Hepatocyte (in vitro differentiated cells): ENCODE data around the gene CAPN13. TPM values are rescaled to one million over a fixed set of nuclear protein-coding genes. Genes with fewer than 3 reads are reported as not detected.

Experiments used
- DNase-seq: peaks from one replicate; pipeline ENCODE4 v3.0.0-alpha.2; 2016; ENCODE audit warnings: low spot score
- H2AFZ ChIP-seq: fragments of 200-600 bp; sonication (generic); 2 replicates; pipeline ENCODE4 v1.6.0; 2016; ENCODE audit warnings: antibody characterized with exemption, mild to moderate bottlenecking
- H3K27ac ChIP-seq: fragments of 200-600 bp; sonication (generic); 2 replicates; pipeline ENCODE4 v1.5.1; 2016; ENCODE audit warnings: mild to moderate bottlenecking
- H3K27me3 ChIP-seq: fragments of 200-600 bp; sonication (generic); 2 replicates; pipeline ENCODE4 v1.6.1; 2016
- H3K36me3 ChIP-seq: fragments of 200-600 bp; sonication (generic); replicated peaks from 2 replicates; pipeline ENCODE4 v1.5.1; 2016; ENCODE audit warnings: low read depth; ENCODE audit not compliant: insufficient read depth
- H3K4me1 ChIP-seq: fragments of 200-600 bp; sonication (generic); 2 replicates; pipeline ENCODE4 v1.5.1; 2016; ENCODE audit warnings: mild to moderate bottlenecking, moderate library complexity; ENCODE audit not compliant: insufficient read depth
- H3K4me2 ChIP-seq: fragments of 200-600 bp; sonication (generic); 2 replicates; pipeline ENCODE4 v1.6.0; 2016
- H3K4me3 ChIP-seq: fragments of 200-600 bp; sonication (generic); 2 replicates; pipeline ENCODE4 v1.5.1; 2016; ENCODE audit warnings: mild to moderate bottlenecking
- H3K79me2 ChIP-seq: fragments of 200-600 bp; sonication (generic); 2 replicates; pipeline ENCODE4 v1.6.0; 2017; ENCODE audit warnings: mild to moderate bottlenecking
- H3K9me2 ChIP-seq: fragments of 200-600 bp; sonication (generic); replicated peaks from 2 replicates; pipeline ENCODE4 v1.6.0; 2017; ENCODE audit warnings: mild to moderate bottlenecking; ENCODE audit not compliant: insufficient read depth
- H3K9me3 ChIP-seq: fragments of 200-600 bp; sonication (generic); 2 replicates; pipeline ENCODE4 v1.5.1; 2016; ENCODE audit warnings: low read depth, mild to moderate bottlenecking
- H4K20me1 ChIP-seq: fragments of 200-600 bp; sonication (generic); 2 replicates; pipeline ENCODE4 v1.6.0; 2016; ENCODE audit warnings: mild to moderate bottlenecking; ENCODE audit not compliant: insufficient read depth, poor library complexity, severe bottlenecking
- CTCF ChIP-seq: fragments of 200-600 bp; sonication (generic); IDR thresholded peaks from 2 replicates; pipeline ENCODE4 v1.5.1; 2016; ENCODE audit warnings: antibody characterized with exemption, mild to moderate bottlenecking; ENCODE audit not compliant: poor library complexity
- EZH2 ChIP-seq: fragments of 200-600 bp; sonication (generic); IDR thresholded peaks from 2 replicates; pipeline ENCODE4 v1.6.1; 2016; ENCODE audit warnings: antibody characterized with exemption, mild to moderate bottlenecking, borderline replicate concordance
- EZH2phosphoT487 ChIP-seq: fragments of 200-600 bp; sonication (generic); IDR thresholded peaks from one replicate; pipeline ENCODE4 v1.6.1; 2018; ENCODE audit warnings: antibody characterized with exemption, mild to moderate bottlenecking, low read depth, moderate library complexity; ENCODE audit not compliant: unreplicated experiment, severe bottlenecking
- WGBS: methylation state at CpG from one replicate; pipeline ENCODE4 v1.1.6; 2016; ENCODE audit warnings: low lambda C conversion rate; ENCODE audit errors: missing lambda C conversion rate; 5-methylcytosine and 5-hydroxymethylcytosine counted together
- polyA plus RNA-seq: library from polyadenylated mRNA; unstranded; fragments of >200 nt; fragmentation: Nextera tagmentation; extraction: Ambion mirVana; gene quantifications from 2 replicates; pipeline ENCODE4 v1.2.1, GENCODE V29; 2016
- total RNA-seq: library from RNA; depleted of rRNA; stranded (reverse); fragments of >200 nt; gene quantifications from 2 replicates; pipeline ENCODE4 v1.2.3, GENCODE V29; 2014

The CAPN13 gene
- total and polyA plus RNA-seq, 2 experiments from 2014 or later, result 5.9 to 6.0 TPM

GRCh38 chr2:30708491-30709290 is 98.6 kb downstream of the CAPN13 start:
- DNase-seq, result no peak
- H3K9me3 ChIP-seq, result no peaks in the 10 kb centered on the region
- TF ChIP-seq EZH2, result no peak
- TF ChIP-seq CTCF, result peak; percentile 37
- H3K36me3 ChIP-seq, result no peaks in the 10 kb centered on the region
- no peak overlapping the region for H3K4me2 ChIP-seq
- WGBS, result 82% methylated on average over 10 of the region's 10 CpGs
- no peak overlapping the region for H3K27ac ChIP-seq
- no peaks in the 10 kb centered on the region for H3K4me1 ChIP-seq
- no peaks in the 10 kb centered on the region for H3K27me3 ChIP-seq
- H4K20me1 ChIP-seq, result no peaks in the 10 kb centered on the region
- no peaks in the 10 kb centered on the region for H3K9me2 ChIP-seq
- no peak overlapping the region for H2AFZ ChIP-seq
- no peaks in the 10 kb centered on the region for H3K79me2 ChIP-seq
- H3K4me3 ChIP-seq, result no peak overlapping the region

- H3K27me3 ChIP-seq, result no peaks in the 10 kb centered on the region
- no peak overlapping the region for H3K4me3 ChIP-seq
- no peak overlapping the region for H3K4me2 ChIP-seq
- TF ChIP-seq EZH2 (no peak), CTCF (no peak)
- WGBS, result 68% methylated on average over 8 of the region's 8 CpGs
- no peak for DNase-seq
- H3K4me1 ChIP-seq, result no peaks in the 10 kb centered on the region
- no peaks in the 10 kb centered on the region for H3K36me3 ChIP-seq
- H3K27ac ChIP-seq, result no peak overlapping the region
- no peak overlapping the region for H2AFZ ChIP-seq
- H3K9me2 ChIP-seq, result no peaks in the 10 kb centered on the region
- H3K9me3 ChIP-seq, result peaks cover 2% of the 10 kb centered on the region
- no peaks in the 10 kb centered on the region for H4K20me1 ChIP-seq
- H3K79me2 ChIP-seq, result no peaks in the 10 kb centered on the region
Observed at GRCh38 chr2:30707304-30707903, 99.8 kb downstream of the CAPN13 start.

DNA sequence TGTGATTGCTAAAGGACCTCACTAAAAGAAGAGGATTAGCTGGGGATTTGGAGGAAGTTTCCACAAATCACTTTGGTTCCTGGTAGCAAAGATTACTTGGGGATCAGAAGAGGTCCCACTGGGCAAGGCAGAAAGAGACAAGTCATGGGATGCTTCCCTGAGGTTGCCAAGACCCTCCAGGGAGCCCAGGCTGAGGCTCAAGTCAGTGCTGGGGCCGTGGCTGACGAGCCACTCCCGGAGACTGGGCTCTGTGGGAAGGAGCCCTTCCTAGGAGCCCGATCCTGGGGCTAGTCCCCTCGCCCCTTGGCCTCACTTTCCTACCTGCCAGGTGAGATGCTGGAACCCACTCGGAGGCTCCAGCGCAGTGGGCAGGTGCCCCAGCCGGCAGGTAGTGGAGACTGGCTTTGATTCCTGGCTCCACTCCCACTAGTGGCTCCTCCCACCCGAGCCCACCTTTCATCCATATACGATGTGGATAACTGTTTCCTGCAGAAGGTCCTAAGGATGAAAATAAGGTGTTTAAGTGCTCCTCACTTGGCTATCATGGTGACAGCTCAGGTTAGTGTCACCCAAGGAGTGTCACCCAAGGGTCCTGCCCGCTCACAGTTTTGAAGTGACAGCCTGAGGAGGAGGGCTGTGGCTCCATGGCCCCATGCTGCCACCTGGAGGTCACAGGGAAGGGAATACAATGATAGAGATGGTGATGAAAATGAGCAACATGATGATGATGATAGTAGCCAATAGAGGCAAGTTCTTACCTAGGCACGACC is 100.5 kb downstream of the CAPN13 start:
- peak; percentile 75 for DNase-seq
- no peaks in the 10 kb centered on the region for H3K4me1 ChIP-seq
- H4K20me1 ChIP-seq, result no peaks in the 10 kb centered on the region
- H3K79me2 ChIP-seq, result no peaks in the 10 kb centered on the region
- H3K4me3 ChIP-seq, result no peak overlapping the region
- no peaks in the 10 kb centered on the region for H3K9me2 ChIP-seq
- H3K4me2 ChIP-seq, result no peak overlapping the region
- no peaks in the 10 kb centered on the region for H3K27me3 ChIP-seq
- peaks cover 9% of the 10 kb centered on the region for H3K9me3 ChIP-seq
- no peak overlapping the region for H3K27ac ChIP-seq
- WGBS, result 68% methylated on average over 12 of the region's 12 CpGs
- TF ChIP-seq CTCF, result peak; percentile 84
- TF ChIP-seq EZH2phosphoT487, result no peak
- no peak overlapping the region for H2AFZ ChIP-seq
- H3K36me3 ChIP-seq, result no peaks in the 10 kb centered on the region
